Panc1 (cell line): Measurements from ENCODE around the gene CAPN8.

Experiments
- POLR2AphosphoS5 ChIP-seq: IDR thresholded peaks from 2 replicates; pipeline ENCODE4 v1.6.1; 2012; ENCODE audit warnings: mild to moderate bottlenecking, low read depth, low read length, moderate library complexity
- TF ChIP-seq, protein P1 (sequence below): fragments of 450-650 bp; IDR thresholded peaks from 2 replicates; pipeline ENCODE4 v1.5.1; 2017; ENCODE audit warnings: mild to moderate bottlenecking
- TF ChIP-seq, protein P2 (sequence below), 2 experiments: IDR thresholded peaks; 2 replicates each; pipeline ENCODE4 v1.6.1; 2011 to 2012; ENCODE audit warnings: low read depth in 2 of 2, control low read depth in 1 of 2, low read length in 1 of 2, mild to moderate bottlenecking in 1 of 2, moderate library complexity in 1 of 2; ENCODE audit not compliant: insufficient read depth in 1 of 2

DNA sequence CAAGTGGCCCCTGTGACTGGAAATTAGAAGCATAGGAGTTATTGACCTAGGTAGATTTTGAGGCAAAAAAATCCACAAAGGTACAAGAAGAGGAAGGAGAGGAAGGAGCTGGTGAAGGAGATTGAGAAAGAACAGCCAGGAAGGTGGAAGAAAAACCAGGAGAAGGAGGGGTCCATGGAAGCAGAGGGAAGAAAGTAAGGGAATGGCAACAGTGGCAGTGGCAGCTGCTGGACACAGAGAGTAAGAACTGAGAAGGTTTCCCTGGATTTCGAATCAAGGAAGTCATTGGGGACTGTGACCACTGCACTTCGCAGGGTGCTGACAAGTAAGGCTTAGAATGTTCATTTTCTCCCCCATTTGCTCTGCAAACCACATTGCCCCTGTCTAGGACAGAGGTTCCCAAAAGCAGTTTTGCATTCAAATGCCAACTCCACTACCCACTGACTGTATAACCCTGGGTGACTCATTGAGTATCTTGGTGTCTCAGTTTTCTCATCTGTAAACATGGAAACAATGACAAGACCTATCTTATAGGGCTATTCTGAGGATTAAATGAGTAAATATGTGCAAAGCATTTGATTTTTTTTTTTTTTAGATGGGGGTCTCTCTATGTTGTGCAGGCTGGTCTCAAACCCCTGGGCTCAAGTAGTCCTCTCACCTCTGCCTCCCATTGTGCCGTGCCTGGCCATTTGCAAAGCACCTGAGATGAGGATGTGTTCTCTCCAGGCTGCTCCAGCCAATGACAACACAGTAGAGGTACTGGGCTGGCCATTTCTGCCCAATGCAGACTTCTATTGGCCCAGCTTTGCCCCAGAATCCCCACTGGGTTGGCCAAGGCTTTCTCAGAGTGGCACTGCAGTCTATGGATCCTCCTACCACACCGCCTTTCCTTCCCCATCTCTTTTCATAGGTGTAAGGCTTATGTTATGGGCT is 37.5 kb upstream of the CAPN8 start:
- TF ChIP-seq, protein P1, sequence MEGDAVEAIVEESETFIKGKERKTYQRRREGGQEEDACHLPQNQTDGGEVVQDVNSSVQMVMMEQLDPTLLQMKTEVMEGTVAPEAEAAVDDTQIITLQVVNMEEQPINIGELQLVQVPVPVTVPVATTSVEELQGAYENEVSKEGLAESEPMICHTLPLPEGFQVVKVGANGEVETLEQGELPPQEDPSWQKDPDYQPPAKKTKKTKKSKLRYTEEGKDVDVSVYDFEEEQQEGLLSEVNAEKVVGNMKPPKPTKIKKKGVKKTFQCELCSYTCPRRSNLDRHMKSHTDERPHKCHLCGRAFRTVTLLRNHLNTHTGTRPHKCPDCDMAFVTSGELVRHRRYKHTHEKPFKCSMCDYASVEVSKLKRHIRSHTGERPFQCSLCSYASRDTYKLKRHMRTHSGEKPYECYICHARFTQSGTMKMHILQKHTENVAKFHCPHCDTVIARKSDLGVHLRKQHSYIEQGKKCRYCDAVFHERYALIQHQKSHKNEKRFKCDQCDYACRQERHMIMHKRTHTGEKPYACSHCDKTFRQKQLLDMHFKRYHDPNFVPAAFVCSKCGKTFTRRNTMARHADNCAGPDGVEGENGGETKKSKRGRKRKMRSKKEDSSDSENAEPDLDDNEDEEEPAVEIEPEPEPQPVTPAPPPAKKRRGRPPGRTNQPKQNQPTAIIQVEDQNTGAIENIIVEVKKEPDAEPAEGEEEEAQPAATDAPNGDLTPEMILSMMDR: no peak
- TF ChIP-seq POLR2AphosphoS5: no peak
- TF ChIP-seq, protein P2, sequence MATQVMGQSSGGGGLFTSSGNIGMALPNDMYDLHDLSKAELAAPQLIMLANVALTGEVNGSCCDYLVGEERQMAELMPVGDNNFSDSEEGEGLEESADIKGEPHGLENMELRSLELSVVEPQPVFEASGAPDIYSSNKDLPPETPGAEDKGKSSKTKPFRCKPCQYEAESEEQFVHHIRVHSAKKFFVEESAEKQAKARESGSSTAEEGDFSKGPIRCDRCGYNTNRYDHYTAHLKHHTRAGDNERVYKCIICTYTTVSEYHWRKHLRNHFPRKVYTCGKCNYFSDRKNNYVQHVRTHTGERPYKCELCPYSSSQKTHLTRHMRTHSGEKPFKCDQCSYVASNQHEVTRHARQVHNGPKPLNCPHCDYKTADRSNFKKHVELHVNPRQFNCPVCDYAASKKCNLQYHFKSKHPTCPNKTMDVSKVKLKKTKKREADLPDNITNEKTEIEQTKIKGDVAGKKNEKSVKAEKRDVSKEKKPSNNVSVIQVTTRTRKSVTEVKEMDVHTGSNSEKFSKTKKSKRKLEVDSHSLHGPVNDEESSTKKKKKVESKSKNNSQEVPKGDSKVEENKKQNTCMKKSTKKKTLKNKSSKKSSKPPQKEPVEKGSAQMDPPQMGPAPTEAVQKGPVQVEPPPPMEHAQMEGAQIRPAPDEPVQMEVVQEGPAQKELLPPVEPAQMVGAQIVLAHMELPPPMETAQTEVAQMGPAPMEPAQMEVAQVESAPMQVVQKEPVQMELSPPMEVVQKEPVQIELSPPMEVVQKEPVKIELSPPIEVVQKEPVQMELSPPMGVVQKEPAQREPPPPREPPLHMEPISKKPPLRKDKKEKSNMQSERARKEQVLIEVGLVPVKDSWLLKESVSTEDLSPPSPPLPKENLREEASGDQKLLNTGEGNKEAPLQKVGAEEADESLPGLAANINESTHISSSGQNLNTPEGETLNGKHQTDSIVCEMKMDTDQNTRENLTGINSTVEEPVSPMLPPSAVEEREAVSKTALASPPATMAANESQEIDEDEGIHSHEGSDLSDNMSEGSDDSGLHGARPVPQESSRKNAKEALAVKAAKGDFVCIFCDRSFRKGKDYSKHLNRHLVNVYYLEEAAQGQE (IDR thresholded peaks at IDR 0.05; ENCODE audit: insufficient read depth in 1 of 2, low read depth in 2 of 2, low read length in 1 of 2): no peak
